Duodenal mucosa (tissue), 2 donors: Measurements from ENCODE around the gene LRRC61.

Experiments used
- H3K27ac ChIP-seq: one replicate; pipeline ENCODE4 v1.7.0; 2013; ENCODE audit warnings: low read depth, low read length
- H3K27me3 ChIP-seq, 2 donors: one replicate each; pipeline ENCODE4 v1.7.0; 2013; ENCODE audit warnings: low read length in 2 of 2, control low read depth in 1 of 2; ENCODE audit not compliant: insufficient read depth in 2 of 2, control insufficient read depth in 1 of 2
- H3K36me3 ChIP-seq, 2 donors: one replicate each; pipeline ENCODE4 v1.7.0; 2013; ENCODE audit warnings: low read length in 2 of 2, control low read depth in 1 of 2; ENCODE audit not compliant: insufficient read depth in 2 of 2, control insufficient read depth in 1 of 2
- H3K4me1 ChIP-seq, 2 donors: one replicate each; pipeline ENCODE4 v1.7.0; 2013; ENCODE audit warnings: low read length in 2 of 2, control low read depth in 1 of 2; ENCODE audit not compliant: insufficient read depth in 2 of 2, control insufficient read depth in 1 of 2
- H3K4me3 ChIP-seq, 2 donors: one replicate each; pipeline ENCODE4 v1.7.0; 2013; ENCODE audit warnings: low read length in 2 of 2, low read depth in 1 of 2
- H3K9ac ChIP-seq, 2 donors: one replicate each; pipeline ENCODE4 v1.7.0; 2013; ENCODE audit warnings: low read length in 2 of 2, low read depth in 1 of 2
- H3K9me3 ChIP-seq, 2 donors: one replicate each; pipeline ENCODE4 v1.7.0; 2013; ENCODE audit warnings: low read length in 2 of 2, control low read depth in 1 of 2; ENCODE audit not compliant: control insufficient read depth in 1 of 2

The LRRC61 gene

DNA sequence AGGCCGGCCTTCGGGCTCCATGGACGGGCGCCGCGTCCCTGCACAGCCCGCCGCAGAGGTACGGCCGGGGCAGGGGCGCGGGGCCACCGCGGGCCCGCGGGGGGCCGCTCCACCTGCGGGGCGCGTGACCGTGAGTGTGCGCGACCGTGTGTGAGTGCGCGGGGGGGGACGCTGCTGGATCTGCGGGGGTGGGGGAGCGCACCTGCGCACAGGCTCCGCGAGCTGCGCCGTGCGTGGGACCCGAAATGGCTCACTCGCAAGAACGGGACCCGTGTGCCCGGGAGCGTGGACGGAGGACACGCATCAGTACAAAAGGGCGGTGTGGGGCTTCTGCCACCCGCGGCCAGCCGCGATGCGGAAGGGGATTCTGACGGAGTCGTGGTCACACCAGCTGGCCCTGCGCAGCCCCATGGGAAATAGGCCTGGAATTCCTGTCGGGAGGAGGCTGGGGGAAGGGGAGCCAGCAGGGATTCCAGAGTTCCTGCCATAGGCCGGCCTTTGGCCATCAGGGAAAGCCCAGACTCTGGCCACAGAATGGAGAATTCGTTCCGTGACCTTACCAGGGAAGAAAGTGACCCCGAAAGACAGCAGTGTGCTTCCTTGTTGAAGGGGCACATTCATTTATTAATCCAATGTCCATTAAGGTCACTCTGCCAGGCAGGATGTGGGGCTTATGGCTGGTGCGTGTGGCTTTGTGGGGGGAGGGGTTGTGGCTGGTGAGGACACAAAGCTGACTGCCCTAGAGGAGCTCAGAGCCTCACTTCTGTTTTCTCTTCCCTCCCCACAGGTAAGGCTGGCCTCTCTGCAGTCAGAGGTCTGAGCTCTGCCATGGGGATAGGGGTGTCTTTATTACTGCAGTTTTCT, 46.0 kb downstream of the LRRC61 start:
- Histone ChIP-seq H3K4me1 (peaks cover 43 to 55% of the 10 kb centered on the region in 2 donors), H3K27ac (peak overlapping the region; percentile 89), H3K9me3 (no peaks in the 10 kb centered on the region), H3K36me3 (peaks cover 10 to 22% of the 10 kb centered on the region in 2 donors), H3K27me3 (no peaks in the 10 kb centered on the region), H3K9ac (peak overlapping the region; percentile 87 to 92), H3K4me3 (peak overlapping the region; percentile 83 to 89)

DNA sequence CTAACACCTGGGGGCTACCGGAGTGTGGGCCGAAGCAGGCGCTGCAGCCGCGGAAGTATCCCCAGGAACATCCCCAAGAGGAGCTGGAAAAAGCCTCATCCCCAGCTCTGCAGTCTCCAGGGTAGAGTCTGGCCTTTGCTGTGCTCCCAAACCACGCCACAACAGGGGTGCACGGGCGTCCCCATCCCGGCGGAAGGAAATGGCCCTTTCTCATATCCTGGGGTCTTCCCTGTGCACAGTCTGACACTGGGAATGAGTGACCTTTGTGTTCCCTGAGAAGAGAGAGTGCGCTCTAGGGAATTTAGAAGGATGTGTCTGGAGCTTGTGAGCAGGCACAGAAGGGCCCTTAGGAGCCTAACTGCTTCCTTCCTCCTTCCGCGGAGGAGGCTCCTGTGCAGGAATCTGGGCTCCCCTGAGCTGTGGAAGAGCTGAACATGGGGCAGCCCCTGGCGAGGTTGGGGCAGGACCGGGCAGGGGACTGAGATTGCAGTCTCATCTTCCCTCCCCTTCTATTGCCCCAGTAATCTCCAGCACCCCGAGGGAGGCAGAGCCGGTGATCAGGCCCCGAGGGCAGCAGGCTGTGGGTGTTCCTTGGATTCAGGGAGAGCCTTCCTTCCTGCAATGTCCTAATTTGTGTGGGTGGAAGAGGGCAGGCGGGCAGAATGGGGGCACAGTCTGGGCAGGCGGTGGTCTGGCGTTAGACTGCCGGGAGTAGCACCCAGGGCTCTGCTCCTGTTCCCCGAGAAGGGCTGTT, 46.8 kb downstream of the LRRC61 start:
- Histone ChIP-seq H3K36me3 (peaks cover 10 to 27% of the 10 kb centered on the region in 2 donors), H3K9me3 (no peaks in the 10 kb centered on the region), H3K27ac (peak overlapping the region; percentile 89), H3K27me3 (no peaks in the 10 kb centered on the region), H3K9ac (peak overlapping the region; percentile 87 to 92), H3K4me3 (peak overlapping the region; percentile 83 to 89), H3K4me1 (peaks cover 49 to 61% of the 10 kb centered on the region in 2 donors)

DNA sequence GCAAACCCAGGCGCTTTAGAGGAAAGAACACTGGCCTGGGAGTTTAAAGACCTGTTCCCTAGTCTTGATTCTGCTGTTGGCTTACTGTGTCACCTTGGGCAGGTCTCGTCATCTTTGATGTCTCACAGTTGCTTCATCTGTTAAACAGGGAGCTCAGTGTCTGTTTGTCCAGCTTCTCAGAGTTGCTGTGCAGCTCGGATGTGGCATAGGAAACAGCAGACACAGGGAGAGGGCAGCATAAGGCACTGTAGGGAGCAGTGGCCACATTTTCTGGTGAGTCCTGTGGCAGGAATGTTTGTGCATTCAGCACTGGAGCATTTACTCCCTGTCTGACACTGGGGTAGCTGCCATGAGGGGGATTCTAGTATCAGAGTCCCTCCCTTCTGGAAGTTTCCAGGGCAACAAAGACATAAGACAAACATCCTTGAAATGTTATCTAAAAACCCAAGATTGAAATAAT, 47.5 kb downstream of the LRRC61 start:
- Histone ChIP-seq H3K4me1 (peaks cover 49 to 62% of the 10 kb centered on the region in 2 donors), H3K27me3 (no peaks in the 10 kb centered on the region), H3K4me3 (peak overlapping the region; percentile 83 to 89), H3K9me3 (no peaks in the 10 kb centered on the region), H3K9ac (peak overlapping the region; percentile 87 to 92), H3K27ac (no peak overlapping the region), H3K36me3 (peaks cover 10 to 27% of the 10 kb centered on the region in 2 donors)

DNA sequence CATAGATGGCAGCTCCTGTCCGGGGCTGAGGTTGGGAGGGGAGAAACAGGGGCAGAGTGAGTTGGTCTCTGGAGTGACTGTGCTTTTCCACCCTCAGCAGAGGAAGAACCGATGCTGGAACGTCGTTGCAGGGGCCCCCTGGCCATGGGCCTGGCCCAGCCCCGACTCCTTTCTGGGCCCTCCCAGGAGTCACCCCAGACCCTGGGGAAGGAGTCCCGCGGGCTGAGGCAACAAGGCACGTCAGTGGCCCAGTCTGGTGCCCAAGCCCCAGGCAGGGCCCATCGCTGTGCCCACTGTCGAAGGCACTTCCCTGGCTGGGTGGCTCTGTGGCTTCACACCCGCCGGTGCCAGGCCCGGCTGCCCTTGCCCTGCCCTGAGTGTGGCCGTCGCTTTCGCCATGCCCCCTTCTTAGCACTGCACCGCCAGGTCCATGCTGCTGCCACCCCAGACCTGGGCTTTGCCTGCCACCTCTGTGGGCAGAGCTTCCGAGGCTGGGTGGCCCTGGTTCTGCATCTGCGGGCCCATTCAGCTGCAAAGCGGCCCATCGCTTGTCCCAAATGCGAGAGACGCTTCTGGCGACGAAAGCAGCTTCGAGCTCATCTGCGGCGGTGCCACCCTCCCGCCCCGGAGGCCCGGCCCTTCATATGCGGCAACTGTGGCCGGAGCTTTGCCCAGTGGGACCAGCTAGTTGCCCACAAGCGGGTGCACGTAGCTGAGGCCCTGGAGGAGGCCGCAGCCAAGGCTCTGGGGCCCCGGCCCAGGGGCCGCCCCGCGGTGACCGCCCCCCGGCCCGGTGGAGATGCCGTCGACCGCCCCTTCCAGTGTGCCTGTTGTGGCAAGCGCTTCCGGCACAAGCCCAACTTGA, 48.2 kb downstream of the LRRC61 start:
- peaks cover 10 to 27% of the 10 kb centered on the region in 2 donors for H3K36me3 ChIP-seq
- H3K4me3 ChIP-seq = peak overlapping the region; percentile 83 to 89
- peak overlapping the region; percentile 87 to 92 for H3K9ac ChIP-seq
- peaks cover 56 to 70% of the 10 kb centered on the region in 2 donors for H3K4me1 ChIP-seq
- no peaks in the 10 kb centered on the region for H3K9me3 ChIP-seq
- H3K27me3 ChIP-seq = no peaks in the 10 kb centered on the region
- no peak overlapping the region for H3K27ac ChIP-seq

DNA sequence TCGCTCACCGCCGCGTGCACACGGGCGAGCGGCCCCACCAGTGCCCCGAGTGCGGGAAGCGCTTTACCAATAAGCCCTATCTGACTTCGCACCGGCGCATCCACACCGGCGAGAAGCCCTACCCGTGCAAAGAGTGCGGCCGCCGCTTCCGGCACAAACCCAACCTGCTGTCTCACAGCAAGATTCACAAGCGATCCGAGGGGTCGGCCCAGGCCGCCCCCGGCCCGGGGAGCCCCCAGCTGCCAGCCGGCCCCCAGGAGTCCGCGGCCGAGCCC, 48.8 kb downstream of the LRRC61 start:
- Histone ChIP-seq H3K4me3 (peak overlapping the region in 1 of 2 donors; percentile 5), H3K27ac (no peak overlapping the region), H3K4me1 (peaks cover 62 to 75% of the 10 kb centered on the region in 2 donors), H3K36me3 (peaks cover 10 to 27% of the 10 kb centered on the region in 2 donors), H3K9ac (peak overlapping the region in 1 of 2 donors; percentile 92), H3K27me3 (no peaks in the 10 kb centered on the region), H3K9me3 (no peaks in the 10 kb centered on the region)

DNA sequence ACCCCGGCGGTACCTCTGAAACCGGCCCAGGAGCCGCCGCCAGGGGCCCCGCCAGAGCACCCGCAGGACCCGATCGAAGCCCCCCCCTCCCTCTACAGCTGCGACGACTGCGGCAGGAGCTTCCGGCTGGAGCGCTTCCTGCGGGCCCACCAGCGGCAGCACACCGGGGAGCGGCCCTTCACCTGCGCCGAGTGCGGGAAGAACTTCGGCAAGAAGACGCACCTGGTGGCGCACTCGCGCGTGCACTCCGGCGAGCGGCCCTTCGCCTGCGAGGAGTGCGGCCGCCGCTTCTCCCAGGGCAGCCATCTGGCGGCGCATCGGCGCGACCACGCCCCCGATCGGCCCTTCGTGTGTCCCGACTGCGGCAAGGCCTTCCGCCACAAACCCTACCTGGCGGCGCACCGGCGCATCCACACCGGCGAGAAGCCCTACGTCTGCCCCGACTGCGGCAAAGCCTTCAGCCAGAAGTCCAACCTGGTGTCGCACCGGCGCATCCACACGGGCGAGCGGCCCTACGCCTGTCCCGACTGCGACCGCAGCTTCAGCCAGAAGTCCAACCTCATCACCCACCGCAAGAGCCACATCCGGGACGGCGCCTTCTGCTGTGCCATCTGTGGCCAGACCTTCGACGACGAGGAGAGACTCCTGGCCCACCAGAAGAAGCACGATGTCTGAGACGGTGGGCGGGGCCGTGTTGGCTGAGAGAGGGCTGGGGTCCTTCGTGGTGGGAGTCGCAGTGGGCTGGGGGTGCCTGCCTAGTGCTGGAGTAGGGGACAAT, 49.3 kb downstream of the LRRC61 start:
- peaks cover 10 to 27% of the 10 kb centered on the region in 2 donors for H3K36me3 ChIP-seq
- H3K4me3 ChIP-seq = peak overlapping the region; percentile 44 to 53
- H3K27me3 ChIP-seq = no peaks in the 10 kb centered on the region
- H3K9ac ChIP-seq = peak overlapping the region in 1 of 2 donors; percentile 47
- H3K4me1 ChIP-seq = peaks cover 67 to 78% of the 10 kb centered on the region in 2 donors
- H3K27ac ChIP-seq = no peak overlapping the region
- no peaks in the 10 kb centered on the region for H3K9me3 ChIP-seq

DNA sequence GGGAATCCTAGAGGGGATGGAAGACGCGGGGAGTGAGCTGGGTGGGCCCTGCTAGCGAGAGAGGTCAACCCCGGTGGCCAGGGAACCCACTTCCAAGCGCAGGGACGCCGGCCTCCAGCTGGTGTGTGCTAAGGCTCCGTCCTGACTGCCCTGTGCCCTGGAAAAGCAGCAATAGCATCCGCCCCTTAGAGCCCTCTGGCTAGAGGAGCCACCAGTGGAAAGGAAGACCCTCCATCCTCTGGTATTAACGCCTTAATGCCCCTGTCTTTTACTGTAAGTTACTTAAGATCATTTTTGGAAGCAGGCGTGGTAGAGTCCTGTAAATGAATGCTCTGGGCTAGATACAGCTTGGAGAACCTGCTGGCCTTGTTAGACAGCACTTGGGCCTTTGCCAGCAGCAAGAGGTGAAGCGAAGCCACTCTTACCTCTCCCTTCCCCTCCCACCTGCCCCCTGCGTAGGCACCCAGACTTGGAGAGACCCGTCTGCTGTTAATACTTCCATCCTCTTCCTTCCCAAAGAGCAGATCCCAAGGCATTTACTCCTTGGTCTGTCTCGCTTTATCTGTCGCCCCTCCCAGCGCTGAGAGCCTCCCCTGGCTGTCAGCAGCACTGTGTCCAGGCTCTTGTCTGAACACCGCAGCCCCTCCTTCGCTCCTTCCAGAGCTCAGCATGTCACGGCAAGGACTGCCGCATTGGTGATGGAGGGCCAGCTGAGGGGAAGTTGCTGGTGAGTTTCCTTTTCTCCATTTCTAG, 50.1 kb downstream of the LRRC61 start:
- H3K4me1 ChIP-seq = peaks cover 69 to 78% of the 10 kb centered on the region in 2 donors
- H3K36me3 ChIP-seq = peaks cover 10 to 27% of the 10 kb centered on the region in 2 donors
- H3K9ac ChIP-seq = peak overlapping the region; percentile 16 to 47
- H3K4me3 ChIP-seq = peak overlapping the region; percentile 44 to 53
- no peak overlapping the region for H3K27ac ChIP-seq
- H3K27me3 ChIP-seq = no peaks in the 10 kb centered on the region
- H3K9me3 ChIP-seq = no peaks in the 10 kb centered on the region

DNA sequence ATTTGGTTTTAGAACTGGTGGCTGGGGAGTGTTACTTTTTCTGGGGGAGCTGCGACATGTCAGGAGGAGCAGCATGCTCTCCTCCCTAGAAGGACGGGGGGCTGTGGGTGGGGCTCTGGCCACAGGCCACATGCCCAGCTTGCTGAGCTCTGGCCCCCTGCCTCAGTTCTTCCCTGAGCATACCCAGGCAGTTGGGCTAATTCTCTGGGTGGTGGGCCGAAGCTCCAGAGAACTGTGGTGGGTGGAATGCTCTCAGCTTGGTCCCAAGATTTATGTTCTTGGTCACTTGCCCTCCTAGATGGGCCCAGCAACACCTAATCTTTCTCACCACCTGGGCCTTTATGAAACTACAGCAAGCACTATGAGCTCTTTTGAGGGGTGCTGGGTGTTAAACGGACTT, 50.9 kb downstream of the LRRC61 start:
- peaks cover 10 to 27% of the 10 kb centered on the region in 2 donors for H3K36me3 ChIP-seq
- H3K9ac ChIP-seq = peak overlapping the region; percentile 16 to 47
- no peaks in the 10 kb centered on the region for H3K9me3 ChIP-seq
- H3K27ac ChIP-seq = peak overlapping the region; percentile 50
- H3K4me3 ChIP-seq = peak overlapping the region in 1 of 2 donors; percentile 2
- peaks cover 74 to 82% of the 10 kb centered on the region in 2 donors for H3K4me1 ChIP-seq
- H3K27me3 ChIP-seq = no peaks in the 10 kb centered on the region
